Activated naive CD8-positive, alpha-beta T cell treated with anti-CD3 and anti-CD28 coated beads for 36 hours (primary cell): Measurements from ENCODE around the gene DAGLA. TPM values are rescaled to one million over a fixed set of nuclear protein-coding genes. Genes with fewer than 3 reads are reported as not detected.
A peak's percentile ranks its signal among the peaks of the same experiment; 100 is the strongest.

Source experiments
- DNase-seq: peaks from one replicate; pipeline ENCODE4 v3.0.0; 2021
- H3K27ac Mint-ChIP-seq: one replicate; pipeline ENCODE4 v1.8.0; 2022; ENCODE audit warnings: mild to moderate bottlenecking, moderate library complexity, mixed read lengths
- H3K27me3 Mint-ChIP-seq: one replicate; pipeline ENCODE4 v1.8.0; 2022; ENCODE audit warnings: mild to moderate bottlenecking, mixed read lengths
- H3K36me3 Mint-ChIP-seq: one replicate; pipeline ENCODE4 v1.8.0; 2021; ENCODE audit warnings: mild to moderate bottlenecking, mixed read lengths
- H3K4me1 Mint-ChIP-seq: one replicate; pipeline ENCODE4 v1.8.0; 2021; ENCODE audit warnings: mixed read lengths
- H3K4me3 Mint-ChIP-seq: one replicate; pipeline ENCODE4 v1.8.0; 2022; ENCODE audit warnings: mild to moderate bottlenecking, moderate library complexity, mixed read lengths
- H3K9me3 Mint-ChIP-seq: one replicate; pipeline ENCODE4 v1.8.0; 2022; ENCODE audit warnings: mixed read lengths
- total RNA-seq, 2 experiments: library from RNA; stranded (reverse); gene quantifications; one replicate each; pipeline ENCODE4 v1.2.3, GENCODE V29; 2021

Gene DAGLA
- total RNA-seq, 2 experiments from 2014 or later = 0.12 to 0.22 TPM

- Mint-ChIP-seq H3K27me3 (peaks cover 4% of the 10 kb centered on the region), H3K4me1 (no peaks in the 10 kb centered on the region), H3K27ac (no peak overlapping the region), H3K9me3 (no peaks in the 10 kb centered on the region), H3K4me3 (no peak overlapping the region), H3K36me3 (no peaks in the 10 kb centered on the region)
- DNase-seq = no peak
Observed at GRCh38 chr11:61771195-61771894, 91.2 kb downstream of the DAGLA start.

- no peaks in the 10 kb centered on the region for H3K9me3 Mint-ChIP-seq
- no peak overlapping the region for H3K27ac Mint-ChIP-seq
- DNase-seq = no peak
- peaks cover 7% of the 10 kb centered on the region for H3K27me3 Mint-ChIP-seq
- H3K4me3 Mint-ChIP-seq = no peak overlapping the region
- H3K36me3 Mint-ChIP-seq = no peaks in the 10 kb centered on the region
- peaks cover 3% of the 10 kb centered on the region for H3K4me1 Mint-ChIP-seq
Observed at GRCh38 chr11:61771985-61772455, 91.8 kb downstream of the DAGLA start.

- Mint-ChIP-seq H3K4me1 (peaks cover 8% of the 10 kb centered on the region), H3K4me3 (no peak overlapping the region), H3K27me3 (peaks cover 14% of the 10 kb centered on the region), H3K36me3 (no peaks in the 10 kb centered on the region), H3K27ac (no peak overlapping the region), H3K9me3 (no peaks in the 10 kb centered on the region)
- no peak for DNase-seq
Observed at GRCh38 chr11:61773356-61773755, 93.2 kb downstream of the DAGLA start.

- H3K36me3 Mint-ChIP-seq = no peaks in the 10 kb centered on the region
- peaks cover 8% of the 10 kb centered on the region for H3K4me1 Mint-ChIP-seq
- no peak overlapping the region for H3K4me3 Mint-ChIP-seq
- H3K9me3 Mint-ChIP-seq = no peaks in the 10 kb centered on the region
- no peak for DNase-seq
- H3K27me3 Mint-ChIP-seq = peaks cover 16% of the 10 kb centered on the region
- H3K27ac Mint-ChIP-seq = no peak overlapping the region
Observed at GRCh38 chr11:61773809-61774208, 93.6 kb downstream of the DAGLA start.

- DNase-seq = no peak
- Mint-ChIP-seq H3K9me3 (no peaks in the 10 kb centered on the region), H3K27me3 (peaks cover 16% of the 10 kb centered on the region), H3K36me3 (no peaks in the 10 kb centered on the region), H3K27ac (no peak overlapping the region), H3K4me3 (no peak overlapping the region), H3K4me1 (peaks cover 8% of the 10 kb centered on the region)
Observed at GRCh38 chr11:61774411-61774810, 94.2 kb downstream of the DAGLA start.

GRCh38 chr11:61775106-61775505, 94.9 kb downstream of the DAGLA start:
- Mint-ChIP-seq H3K27ac (no peak overlapping the region), H3K27me3 (peaks cover 16% of the 10 kb centered on the region), H3K9me3 (no peaks in the 10 kb centered on the region), H3K36me3 (no peaks in the 10 kb centered on the region), H3K4me3 (no peak overlapping the region), H3K4me1 (peaks cover 8% of the 10 kb centered on the region)
- no peak for DNase-seq

- Mint-ChIP-seq H3K27me3 (peaks cover 16% of the 10 kb centered on the region), H3K4me1 (peaks cover 8% of the 10 kb centered on the region), H3K4me3 (no peak overlapping the region), H3K9me3 (no peaks in the 10 kb centered on the region), H3K36me3 (no peaks in the 10 kb centered on the region), H3K27ac (no peak overlapping the region)
- no peak for DNase-seq
Observed at GRCh38 chr11:61775606-61776554, 95.7 kb downstream of the DAGLA start.

GRCh38 chr11:61776561-61777075, 96.4 kb downstream of the DAGLA start:
- DNase-seq = peak; percentile 67
- Mint-ChIP-seq H3K36me3 (no peaks in the 10 kb centered on the region), H3K9me3 (no peaks in the 10 kb centered on the region), H3K4me3 (no peak overlapping the region), H3K27ac (no peak overlapping the region), H3K4me1 (peaks cover 8% of the 10 kb centered on the region), H3K27me3 (peaks cover 16% of the 10 kb centered on the region)

GRCh38 chr11:61777234-61778090, 97.3 kb downstream of the DAGLA start:
- Mint-ChIP-seq H3K27me3 (peaks cover 16% of the 10 kb centered on the region), H3K36me3 (no peaks in the 10 kb centered on the region), H3K4me3 (peak overlapping the region; percentile 25), H3K27ac (no peak overlapping the region), H3K9me3 (no peaks in the 10 kb centered on the region), H3K4me1 (peaks cover 12% of the 10 kb centered on the region)
- DNase-seq = peak; percentile 60

GRCh38 chr11:61778357-61778886, 98.2 kb downstream of the DAGLA start:
- H3K27me3 Mint-ChIP-seq = peaks cover 16% of the 10 kb centered on the region
- H3K9me3 Mint-ChIP-seq = no peaks in the 10 kb centered on the region
- no peak overlapping the region for H3K27ac Mint-ChIP-seq
- no peak overlapping the region for H3K4me3 Mint-ChIP-seq
- DNase-seq = no peak
- no peaks in the 10 kb centered on the region for H3K36me3 Mint-ChIP-seq
- peaks cover 14% of the 10 kb centered on the region for H3K4me1 Mint-ChIP-seq

GRCh38 chr11:61778920-61779650, 98.9 kb downstream of the DAGLA start:
- Mint-ChIP-seq H3K27me3 (peaks cover 16% of the 10 kb centered on the region), H3K27ac (no peak overlapping the region), H3K36me3 (no peaks in the 10 kb centered on the region), H3K4me3 (no peak overlapping the region), H3K4me1 (peaks cover 14% of the 10 kb centered on the region), H3K9me3 (no peaks in the 10 kb centered on the region)
- no peak for DNase-seq

- Mint-ChIP-seq H3K4me1 (peaks cover 14% of the 10 kb centered on the region), H3K27me3 (peaks cover 16% of the 10 kb centered on the region), H3K4me3 (no peak overlapping the region), H3K27ac (no peak overlapping the region), H3K9me3 (no peaks in the 10 kb centered on the region), H3K36me3 (no peaks in the 10 kb centered on the region)
- DNase-seq = no peak
Observed at GRCh38 chr11:61779666-61780525, 99.7 kb downstream of the DAGLA start.

- Mint-ChIP-seq H3K27me3 (peaks cover 12% of the 10 kb centered on the region), H3K4me3 (no peak overlapping the region), H3K36me3 (no peaks in the 10 kb centered on the region), H3K9me3 (no peaks in the 10 kb centered on the region), H3K4me1 (peaks cover 14% of the 10 kb centered on the region), H3K27ac (no peak overlapping the region)
- DNase-seq = no peak
Observed at GRCh38 chr11:61780581-61781162, 100.5 kb downstream of the DAGLA start.
